Effector memory CD8-positive, alpha-beta T cell (primary cell): ENCODE data around the gene AATF.

ENCODE experiments used
- ATAC-seq: fragments of 150-1000 bp; cut with Tn5 transposase; replicated peaks from 2 replicates; pipeline ENCODE4 v1.10.0; 2021; ENCODE audit warnings: mild to moderate bottlenecking, moderate library complexity
- DNase-seq, 3 experiments: peaks; one replicate each; pipeline ENCODE4 v3.0.0; 2021
- H3K27ac Mint-ChIP-seq, 2 donors: one replicate each; pipeline ENCODE4 v1.8.0; 2022; ENCODE audit warnings: mild to moderate bottlenecking in 2 of 2, mixed read lengths in 2 of 2, moderate library complexity in 2 of 2
- H3K27me3 Mint-ChIP-seq, 2 donors: one replicate each; pipeline ENCODE4 v1.8.0; 2022; ENCODE audit warnings: mixed read lengths in 2 of 2
- H3K36me3 Mint-ChIP-seq: one replicate; pipeline ENCODE4 v1.8.0; 2022; ENCODE audit warnings: mild to moderate bottlenecking, moderate library complexity, mixed read lengths; ENCODE audit not compliant: insufficient read depth
- H3K4me1 Mint-ChIP-seq, 2 donors: one replicate each; pipeline ENCODE4 v1.8.0; 2022; ENCODE audit warnings: low read depth in 2 of 2, mixed read lengths in 2 of 2
- H3K4me3 Mint-ChIP-seq, 2 donors: one replicate each; pipeline ENCODE4 v1.8.0; 2022; ENCODE audit warnings: mild to moderate bottlenecking in 2 of 2, mixed read lengths in 2 of 2, moderate library complexity in 2 of 2
- H3K9me3 Mint-ChIP-seq, 2 donors: one replicate each; pipeline ENCODE4 v1.8.0; 2022; ENCODE audit warnings: mixed read lengths in 2 of 2

AATF gene

DNA sequence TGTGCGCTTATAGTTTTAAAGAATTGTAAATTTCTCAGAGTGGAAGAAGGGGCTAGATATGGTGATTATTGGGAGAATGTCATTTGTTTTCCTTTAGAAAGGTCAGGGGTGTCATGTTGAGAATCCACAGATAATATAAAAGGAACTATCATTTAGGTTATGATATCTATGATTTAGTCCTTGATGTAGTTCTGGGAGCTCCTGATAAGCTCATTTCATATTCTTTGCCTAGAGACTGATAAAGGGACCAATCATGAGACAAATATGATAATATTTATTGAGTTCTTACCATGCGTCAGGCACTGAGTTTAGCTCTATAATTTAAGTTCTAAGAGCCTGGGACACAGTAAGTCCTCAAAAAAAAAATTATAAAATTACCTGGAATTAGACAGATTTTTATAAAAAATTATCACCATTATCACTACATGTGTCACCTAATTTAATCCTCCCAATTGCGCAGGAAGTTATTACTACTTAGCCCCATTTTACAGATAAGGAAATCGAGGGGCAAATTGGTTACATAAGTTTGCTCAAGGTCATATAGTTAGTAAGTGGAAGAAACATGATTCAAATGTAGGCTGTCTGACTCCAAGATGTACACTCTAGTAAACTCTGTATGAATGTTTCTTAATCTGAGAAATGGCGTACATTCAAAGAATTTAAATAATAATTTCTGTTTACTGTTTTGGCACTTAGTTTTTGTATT is 2.5 kb downstream of the AATF start:
- Mint-ChIP-seq H3K4me1 (peaks cover 52 to 60% of the 10 kb centered on the region in 2 donors), H3K27ac (no peak overlapping the region), H3K27me3 (peaks cover 14 to 15% of the 10 kb centered on the region in 2 donors), H3K36me3 (peaks cover 44% of the 10 kb centered on the region), H3K9me3 (no peaks in the 10 kb centered on the region), H3K4me3 (peak overlapping the region; percentile 91 to 95)
- DNase-seq = no peak
- no peak for ATAC-seq

- Mint-ChIP-seq H3K36me3 (peaks cover 47% of the 10 kb centered on the region), H3K27ac (no peak overlapping the region), H3K4me3 (no peak overlapping the region), H3K4me1 (peaks cover 32 to 69% of the 10 kb centered on the region in 2 donors), H3K27me3 (no peaks in the 10 kb centered on the region), H3K9me3 (no peaks in the 10 kb centered on the region)
- ATAC-seq (no peak), DNase-seq (no peak)
These were observed 22.8 kb downstream of the AATF start for GRCh38 chr17:36971508-36971907.

- Mint-ChIP-seq H3K4me3 (no peak overlapping the region), H3K9me3 (no peaks in the 10 kb centered on the region), H3K27me3 (no peaks in the 10 kb centered on the region), H3K36me3 (peaks cover 39% of the 10 kb centered on the region), H3K4me1 (peaks cover 29 to 65% of the 10 kb centered on the region in 2 donors), H3K27ac (peak overlapping the region in 1 of 2 donors; percentile 17)
- no peak for ATAC-seq
- no peak for DNase-seq
These were observed 23.5 kb downstream of the AATF start for GRCh38 chr17:36972186-36972700.

DNA sequence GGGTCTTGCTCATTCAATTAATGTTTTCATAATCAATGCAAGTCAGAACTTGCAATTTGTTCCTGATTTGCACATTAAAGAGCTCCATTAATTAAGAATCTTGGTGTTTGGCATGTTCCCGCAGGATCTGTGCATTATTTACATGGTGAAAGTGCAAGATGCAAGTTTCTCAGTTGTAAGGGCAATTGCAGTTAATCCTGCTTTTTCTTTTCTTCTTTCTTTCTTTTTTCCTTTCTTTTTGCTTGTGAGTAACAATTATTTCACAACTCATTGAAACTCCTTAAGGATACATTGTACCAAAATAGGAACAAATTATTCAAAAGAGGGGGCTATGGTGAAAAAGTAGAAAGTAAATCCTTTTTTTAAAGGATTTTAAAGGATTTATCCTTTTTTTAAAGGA is 24.2 kb downstream of the AATF start:
- ATAC-seq (no peak), DNase-seq (no peak)
- peak overlapping the region in 1 of 2 donors; percentile 17 for H3K27ac Mint-ChIP-seq
- H3K36me3 Mint-ChIP-seq = peaks cover 33% of the 10 kb centered on the region
- H3K27me3 Mint-ChIP-seq = no peaks in the 10 kb centered on the region
- H3K9me3 Mint-ChIP-seq = no peaks in the 10 kb centered on the region
- no peak overlapping the region for H3K4me3 Mint-ChIP-seq
- peaks cover 26 to 59% of the 10 kb centered on the region in 2 donors for H3K4me1 Mint-ChIP-seq

- DNase-seq = no peak
- peaks cover 14% of the 10 kb centered on the region for H3K36me3 Mint-ChIP-seq
- no peaks in the 10 kb centered on the region for H3K9me3 Mint-ChIP-seq
- H3K4me1 Mint-ChIP-seq = peaks cover 22 to 70% of the 10 kb centered on the region in 2 donors
- H3K4me3 Mint-ChIP-seq = no peak overlapping the region
- ATAC-seq = no peak
- H3K27ac Mint-ChIP-seq = no peak overlapping the region
- no peaks in the 10 kb centered on the region for H3K27me3 Mint-ChIP-seq
These were observed 27.3 kb downstream of the AATF start for GRCh38 chr17:36975922-36976515.

DNA sequence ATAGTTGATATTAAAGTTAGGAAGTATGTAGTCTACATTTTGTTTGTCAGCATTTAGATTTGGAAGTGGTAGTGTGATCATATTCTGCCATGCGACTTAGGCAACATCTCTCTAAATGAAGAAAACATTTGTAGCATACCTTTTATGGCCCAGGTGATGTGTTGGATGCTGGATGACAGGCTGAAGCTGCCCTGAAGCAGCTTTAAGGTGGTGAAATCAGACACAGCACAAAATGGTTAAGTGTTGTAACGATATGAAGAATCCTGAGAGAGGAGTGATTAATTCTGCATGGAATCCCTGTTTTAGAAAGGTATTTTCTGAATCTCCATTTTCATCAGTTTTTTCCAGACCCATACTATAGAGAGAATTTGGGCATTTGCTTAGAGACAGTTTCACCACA is 28.3 kb downstream of the AATF start:
- Mint-ChIP-seq H3K4me3 (no peak overlapping the region), H3K27ac (no peak overlapping the region), H3K27me3 (no peaks in the 10 kb centered on the region), H3K36me3 (peaks cover 13% of the 10 kb centered on the region), H3K9me3 (no peaks in the 10 kb centered on the region), H3K4me1 (peaks cover 18 to 70% of the 10 kb centered on the region in 2 donors)
- no peak for DNase-seq
- ATAC-seq = no peak

DNA sequence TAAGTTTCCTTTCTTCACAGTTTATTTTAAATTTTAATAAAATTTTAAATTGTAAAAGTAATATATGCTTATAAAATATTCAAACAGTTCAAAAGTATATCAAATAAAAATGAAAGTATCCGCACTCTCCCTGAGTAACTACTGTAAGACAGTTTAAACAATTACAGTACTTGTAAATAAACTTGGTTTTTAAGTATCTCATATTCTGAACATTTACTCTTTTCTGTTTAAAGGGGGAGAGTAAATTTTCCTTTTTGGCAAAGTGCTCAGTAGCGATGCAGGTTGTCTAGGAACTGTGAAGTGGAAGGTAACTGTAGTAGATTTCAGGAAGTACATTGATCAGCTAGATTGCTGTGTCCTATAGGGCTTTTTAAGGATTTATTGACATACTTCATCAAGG is 28.8 kb downstream of the AATF start:
- peaks cover 18% of the 10 kb centered on the region for H3K36me3 Mint-ChIP-seq
- peaks cover 17 to 66% of the 10 kb centered on the region in 2 donors for H3K4me1 Mint-ChIP-seq
- ATAC-seq (no peak), DNase-seq (no peak)
- H3K27ac Mint-ChIP-seq = no peak overlapping the region
- H3K4me3 Mint-ChIP-seq = no peak overlapping the region
- H3K27me3 Mint-ChIP-seq = no peaks in the 10 kb centered on the region
- no peaks in the 10 kb centered on the region for H3K9me3 Mint-ChIP-seq

DNA sequence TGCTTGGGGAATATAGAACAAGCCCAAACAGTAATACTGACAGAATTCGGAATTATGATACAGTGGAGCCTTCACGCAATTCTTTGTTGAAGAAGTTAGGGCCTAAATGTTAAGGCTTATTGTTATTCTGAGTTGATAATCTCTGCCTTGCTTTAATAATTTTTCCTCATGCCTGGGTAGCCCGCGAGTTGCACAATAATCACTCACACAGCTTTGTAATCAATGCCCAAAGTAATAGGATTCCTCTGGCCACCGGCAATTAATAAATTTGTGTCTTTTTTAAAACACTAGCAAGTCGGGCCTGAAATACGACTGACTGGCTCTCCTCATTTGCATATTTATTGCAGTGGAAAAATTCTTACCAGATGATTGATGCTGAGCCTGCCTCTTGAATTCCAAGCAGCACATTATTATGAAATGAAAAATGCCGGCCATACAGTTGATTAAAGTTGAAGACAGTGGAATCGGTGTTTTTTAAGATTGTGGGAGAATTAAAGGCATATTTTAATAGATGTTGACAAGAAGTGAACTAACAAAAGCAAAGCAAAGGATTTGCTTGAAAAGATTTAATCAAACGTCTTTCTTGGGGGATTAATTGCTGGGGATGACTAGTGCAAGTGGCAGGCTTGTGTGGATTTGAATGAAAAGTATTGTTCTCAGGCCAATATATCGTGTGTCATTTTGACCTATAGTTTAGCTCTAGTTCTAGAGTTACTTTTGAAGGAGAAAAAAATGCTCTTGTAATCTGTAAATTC is 30.2 kb downstream of the AATF start:
- Mint-ChIP-seq H3K27ac (peak overlapping the region; percentile 4 to 13), H3K36me3 (peaks cover 21% of the 10 kb centered on the region), H3K4me3 (no peak overlapping the region), H3K4me1 (peaks cover 11 to 59% of the 10 kb centered on the region in 2 donors), H3K27me3 (no peaks in the 10 kb centered on the region), H3K9me3 (no peaks in the 10 kb centered on the region)
- DNase-seq (no peak), ATAC-seq (no peak)

- H3K4me1 Mint-ChIP-seq = peaks cover 11 to 62% of the 10 kb centered on the region in 2 donors
- no peaks in the 10 kb centered on the region for H3K27me3 Mint-ChIP-seq
- H3K9me3 Mint-ChIP-seq = no peaks in the 10 kb centered on the region
- H3K36me3 Mint-ChIP-seq = peaks cover 21% of the 10 kb centered on the region
- no peak overlapping the region for H3K4me3 Mint-ChIP-seq
- ATAC-seq = no peak
- DNase-seq = no peak
- H3K27ac Mint-ChIP-seq = no peak overlapping the region
These were observed 30.8 kb downstream of the AATF start for GRCh38 chr17:36979565-36979941.

GRCh38 chr17:36980280-36980761 is 31.6 kb downstream of the AATF start:
- Mint-ChIP-seq H3K27ac (peak overlapping the region in 1 of 2 donors; percentile 39), H3K27me3 (no peaks in the 10 kb centered on the region), H3K36me3 (peaks cover 21% of the 10 kb centered on the region), H3K4me3 (no peak overlapping the region), H3K4me1 (peaks cover 11 to 55% of the 10 kb centered on the region in 2 donors), H3K9me3 (no peaks in the 10 kb centered on the region)
- no peak for ATAC-seq
- no peak for DNase-seq

- Mint-ChIP-seq H3K27ac (peak overlapping the region in 1 of 2 donors; percentile 19), H3K36me3 (peaks cover 38% of the 10 kb centered on the region)
- DNase-seq = no peak
These were observed 34.9 kb downstream of the AATF start for GRCh38 chr17:36983618-36984017.

DNA sequence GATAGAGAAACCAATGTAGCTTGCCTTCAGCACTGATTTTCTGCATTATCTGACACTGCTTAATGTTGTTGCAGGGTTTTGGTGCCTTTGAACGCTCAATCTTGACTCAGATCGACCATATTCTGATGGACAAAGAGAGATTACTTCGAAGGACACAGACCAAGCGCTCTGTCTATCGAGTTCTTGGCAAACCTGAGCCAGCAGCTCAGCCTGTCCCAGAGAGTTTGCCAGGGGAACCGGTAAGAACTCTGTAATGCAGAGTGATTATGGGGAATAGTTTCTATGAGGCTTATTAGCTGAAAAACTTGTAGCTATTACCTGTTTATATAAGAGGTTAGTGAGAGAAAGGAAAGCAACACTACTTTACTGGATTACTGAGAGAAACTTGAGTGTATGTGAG is 40.4 kb downstream of the AATF start:
- H3K27ac Mint-ChIP-seq = peak overlapping the region in 1 of 2 donors; percentile 38
- peaks cover 63% of the 10 kb centered on the region for H3K36me3 Mint-ChIP-seq
- peaks cover 3 to 21% of the 10 kb centered on the region in 2 donors for H3K4me1 Mint-ChIP-seq
- no peaks in the 10 kb centered on the region for H3K27me3 Mint-ChIP-seq
- no peak for DNase-seq
- no peak overlapping the region for H3K4me3 Mint-ChIP-seq
- H3K9me3 Mint-ChIP-seq = no peaks in the 10 kb centered on the region
- no peak for ATAC-seq

More at GRCh38 chr17:36983618-36984017, 34.9 kb downstream of the AATF start:
- H3K4me1 Mint-ChIP-seq = peaks cover 7 to 44% of the 10 kb centered on the region in 2 donors
- ATAC-seq = no peak
- H3K9me3 Mint-ChIP-seq = no peaks in the 10 kb centered on the region
- no peaks in the 10 kb centered on the region for H3K27me3 Mint-ChIP-seq
- H3K4me3 Mint-ChIP-seq = no peak overlapping the region

GRCh38 chr17:36992701-36993100 is 43.9 kb downstream of the AATF start:
- H3K36me3 Mint-ChIP-seq = peaks cover 80% of the 10 kb centered on the region
- no peak for DNase-seq
- no peaks in the 10 kb centered on the region for H3K9me3 Mint-ChIP-seq
- no peak overlapping the region for H3K4me3 Mint-ChIP-seq
- ATAC-seq = no peak
- H3K27ac Mint-ChIP-seq = peak overlapping the region in 1 of 2 donors; percentile 62
- H3K27me3 Mint-ChIP-seq = no peaks in the 10 kb centered on the region
- H3K4me1 Mint-ChIP-seq = peaks cover 2 to 14% of the 10 kb centered on the region in 2 donors
